HG03025 (cell line): ENCODE data around the gene NFE2L1.
"Not testable (repeated sequence)": the region's sequence is repeated elsewhere in the genome, so short reads cannot be mapped to it uniquely, and the experiment has no call there.

Experiments used
- ATAC-seq: cut with Tn5 transposase; IDR thresholded peaks from one replicate; pipeline ENCODE4 v1.9.1; 2021; ENCODE audit warnings: mild to moderate bottlenecking, moderate library complexity; ENCODE audit not compliant: unreplicated experiment, low FRiP score

Gene NFE2L1

DNA sequence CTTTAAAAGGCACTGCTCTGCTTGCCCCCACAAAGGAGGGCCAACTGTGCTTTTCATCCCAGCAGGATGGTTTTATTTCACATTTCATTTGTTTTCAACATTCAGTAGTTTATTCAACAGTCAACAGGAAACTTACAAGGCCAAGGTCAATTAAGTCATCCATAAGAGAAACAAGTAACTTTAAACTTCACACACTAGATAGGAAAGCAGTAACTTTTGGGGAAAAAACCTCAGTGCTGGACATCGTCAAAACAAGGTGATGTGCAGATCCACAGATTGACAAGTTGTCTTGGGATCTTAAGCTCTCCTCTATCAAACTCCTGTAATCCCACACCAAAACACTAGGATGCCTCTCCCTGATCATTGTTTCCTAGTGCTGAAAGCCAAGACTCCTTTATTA, 18.5 kb downstream of the NFE2L1 start:
- no peak for ATAC-seq

- no peak for ATAC-seq
Measured at GRCh38 chr17:48067245-48067644, 19.1 kb downstream of the NFE2L1 start.

GRCh38 chr17:48067808-48068207, 19.6 kb downstream of the NFE2L1 start:
- ATAC-seq = not testable (repeated sequence)

DNA sequence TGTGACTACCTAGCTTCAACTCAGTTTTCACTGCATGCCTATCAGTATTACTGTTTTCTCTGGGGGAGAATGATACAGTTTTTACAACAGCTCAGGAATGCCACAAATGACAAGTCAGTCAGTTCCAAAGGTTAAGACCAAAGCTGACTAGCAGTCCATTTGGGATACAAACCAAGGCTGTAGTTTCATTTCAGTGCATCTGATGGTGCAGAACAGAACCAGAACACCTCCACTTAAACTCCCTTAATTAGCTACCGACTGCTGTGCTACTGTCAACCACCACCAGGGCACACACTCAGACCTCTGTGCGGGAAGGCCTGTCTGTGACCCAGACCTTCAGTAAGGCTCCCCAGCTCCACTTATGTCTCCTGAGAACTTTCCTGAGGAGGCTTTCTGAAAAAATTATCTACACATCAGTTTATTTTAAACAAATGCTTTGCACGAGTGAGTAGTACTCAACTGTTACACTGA, 20.4 kb downstream of the NFE2L1 start:
- no peak for ATAC-seq

- ATAC-seq = no peak
Measured at GRCh38 chr17:48070195-48070594, 22.0 kb downstream of the NFE2L1 start.

GRCh38 chr17:48071654-48072053, 23.5 kb downstream of the NFE2L1 start:
- no peak for ATAC-seq

- ATAC-seq = not testable (repeated sequence)
Measured at GRCh38 chr17:48072811-48073210, 24.7 kb downstream of the NFE2L1 start.

- ATAC-seq = not testable (repeated sequence)
Measured at GRCh38 chr17:48073566-48074094, 25.5 kb downstream of the NFE2L1 start.

GRCh38 chr17:48074322-48075081, 26.3 kb downstream of the NFE2L1 start:
- no peak for ATAC-seq

DNA sequence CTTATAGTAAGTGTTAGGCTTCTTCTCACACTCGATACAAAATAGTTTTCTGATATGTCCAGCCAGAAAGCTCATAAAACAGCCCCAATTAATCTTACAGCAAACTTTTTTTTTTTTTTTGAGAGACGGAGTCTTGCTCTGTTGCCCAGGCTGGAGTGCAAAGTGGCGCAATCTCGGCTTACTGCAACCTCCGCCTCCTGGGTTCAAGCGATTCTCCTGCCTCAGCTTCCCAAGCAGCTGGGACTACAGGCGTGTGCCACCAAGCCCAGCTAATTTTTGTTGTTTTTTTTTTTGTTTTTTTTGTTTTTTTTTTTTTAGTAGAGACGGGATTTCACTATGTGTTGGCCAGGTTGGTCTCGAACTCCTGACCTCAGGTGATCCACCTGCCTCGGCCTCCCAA, 29.0 kb downstream of the NFE2L1 start:
- ATAC-seq = not testable (repeated sequence)

GRCh38 chr17:48081858-48082257, 33.7 kb downstream of the NFE2L1 start:
- ATAC-seq = no peak

GRCh38 chr17:48084932-48085331, 36.8 kb downstream of the NFE2L1 start:
- no peak for ATAC-seq

DNA sequence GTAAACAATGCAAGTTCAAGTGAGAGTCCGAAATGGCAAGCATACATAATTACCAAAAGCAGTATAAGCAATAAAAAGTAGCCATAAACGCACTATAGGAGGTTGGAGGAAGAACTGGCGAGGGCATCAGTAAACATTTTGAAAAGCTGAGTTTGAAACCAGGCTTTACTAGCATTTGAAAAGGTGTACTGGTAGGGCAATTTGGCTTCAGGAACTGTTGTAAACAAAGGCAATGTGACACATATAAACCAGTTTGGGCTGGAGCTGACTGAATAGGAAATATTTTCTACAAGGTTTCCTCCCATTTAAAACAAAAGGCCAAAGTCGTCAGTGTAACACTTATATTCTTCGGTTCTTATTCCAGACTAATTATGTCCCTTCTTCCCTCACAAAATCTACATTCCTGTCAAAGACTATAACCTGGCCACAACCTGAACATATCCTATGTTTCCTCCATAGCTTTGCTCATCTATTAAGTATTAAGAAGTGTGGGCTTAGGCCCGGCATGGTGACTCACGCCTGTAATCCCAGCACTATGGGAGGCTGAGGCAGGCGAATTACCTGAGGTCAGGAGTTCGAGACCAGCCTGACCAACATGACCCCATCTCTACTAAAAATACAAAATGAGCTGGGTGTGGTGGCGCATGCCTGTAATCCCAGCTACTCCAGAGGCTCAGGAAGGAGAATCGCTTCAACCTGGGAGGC, 45.3 kb downstream of the NFE2L1 start:
- ATAC-seq = no peak

DNA sequence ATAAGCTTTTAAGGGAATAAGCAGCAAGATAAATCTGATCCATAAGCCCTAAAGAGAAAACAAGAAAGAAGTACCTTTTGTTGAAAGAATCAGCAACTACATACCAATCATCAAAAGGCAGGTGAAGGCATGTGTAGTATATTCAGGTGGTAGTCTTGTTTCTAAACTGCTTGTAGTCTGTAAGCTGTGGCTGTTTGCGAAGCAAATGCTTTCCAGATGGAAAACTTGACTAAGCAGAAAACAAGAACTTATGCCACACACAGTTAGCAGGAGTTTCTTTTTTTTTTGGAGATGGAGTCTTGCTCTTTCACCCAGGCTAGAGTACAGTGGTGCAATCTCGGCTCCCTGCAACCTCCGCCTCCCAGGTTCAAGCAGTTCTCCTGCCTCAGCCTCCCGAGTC, 47.5 kb downstream of the NFE2L1 start:
- no peak for ATAC-seq

GRCh38 chr17:48100160-48100559, 52.0 kb downstream of the NFE2L1 start:
- no peak for ATAC-seq

GRCh38 chr17:48100591-48101011, 52.4 kb downstream of the NFE2L1 start:
- ATAC-seq = no peak

DNA sequence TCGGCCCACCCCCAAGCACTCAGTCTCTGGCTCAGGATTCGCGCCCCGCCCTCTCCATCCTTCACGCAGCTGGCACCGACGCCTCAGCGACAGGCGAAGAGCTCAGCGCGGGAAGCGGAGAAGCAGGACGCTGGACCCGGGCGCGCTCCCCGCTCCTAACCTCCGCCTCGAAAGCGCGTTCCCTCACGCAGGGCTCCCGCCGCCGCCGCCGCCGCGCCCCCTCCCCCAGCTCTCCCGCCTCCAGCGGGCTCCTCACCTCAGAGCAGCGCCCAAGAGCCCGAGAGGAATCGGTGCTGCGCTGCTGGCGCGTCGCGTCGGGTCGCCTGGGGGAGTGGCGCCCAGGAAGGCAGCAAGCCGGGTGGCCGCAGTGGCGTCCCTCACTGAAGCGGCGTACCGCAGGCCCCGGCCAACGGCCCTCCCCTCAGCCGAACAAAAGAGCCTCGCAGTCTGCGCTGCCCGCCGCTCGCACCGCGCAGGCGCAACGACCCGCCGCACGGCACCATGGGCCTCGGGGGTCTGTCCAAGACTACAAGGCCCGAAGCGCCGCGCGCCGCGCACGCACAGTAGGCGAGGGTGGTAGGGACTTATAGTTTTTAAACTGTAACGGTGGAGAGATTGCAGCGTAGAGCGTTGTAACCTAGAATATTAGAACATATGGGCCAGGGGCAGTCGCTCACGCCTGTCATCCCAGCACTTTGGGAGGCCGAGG, 53.0 kb downstream of the NFE2L1 start, which contains the start of gene CBX1:
TSS of gene CBX1 (minus strand) at position 467 of the 709 bp plus-strand sequence. CDS start 24,474 bp downstream, outside the sequence.
- ATAC-seq = peak; percentile 78

- no peak for ATAC-seq
Measured at GRCh38 chr17:48102043-48102750, 54.0 kb downstream of the NFE2L1 start.

DNA sequence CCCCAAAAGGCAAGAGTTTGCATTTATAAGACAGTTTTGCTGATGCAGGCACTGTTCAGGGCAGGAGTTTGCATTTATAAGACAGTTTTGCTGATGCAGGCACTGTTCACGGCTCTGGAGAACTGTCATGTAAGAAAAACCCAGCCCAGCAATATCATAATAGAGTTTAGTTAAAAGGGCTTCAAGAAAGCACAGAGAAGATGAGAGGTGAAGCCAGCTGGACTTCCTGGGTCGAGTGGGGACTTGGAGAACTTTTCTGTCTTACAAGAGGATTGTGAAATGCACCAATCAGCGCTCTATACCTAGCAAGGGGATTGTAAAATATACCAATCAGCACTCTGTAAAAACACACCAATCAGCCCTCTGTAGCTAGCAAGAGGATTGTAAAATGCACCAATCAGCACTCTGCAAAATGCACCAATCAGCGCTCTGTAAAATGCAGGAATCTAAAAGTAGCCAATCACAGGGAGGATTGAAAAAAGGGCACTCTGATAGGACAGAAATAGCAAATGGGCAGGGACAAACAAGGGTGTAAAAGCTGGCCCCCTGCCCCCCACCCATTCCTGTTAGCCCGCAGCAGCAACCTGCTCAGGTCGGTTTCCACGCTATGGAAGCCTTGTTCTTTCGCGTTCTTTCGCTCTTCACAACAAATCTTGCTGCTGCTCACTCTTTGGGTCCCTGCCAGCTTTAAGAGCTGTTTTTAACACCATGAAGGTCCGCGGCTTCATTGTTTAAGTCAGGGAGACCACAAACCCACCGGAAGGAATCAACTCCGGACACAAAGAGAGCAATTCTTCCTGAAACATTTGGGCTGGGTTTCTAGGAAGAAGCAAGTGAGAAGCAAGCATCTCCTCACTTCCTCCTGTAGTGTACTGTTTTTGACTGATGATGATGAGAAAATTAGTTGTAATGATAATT, 54.9 kb downstream of the NFE2L1 start:
- no peak for ATAC-seq
